Retinal pigment epithelial cell (primary cell): ENCODE measurements around the gene CLDN20.

ENCODE experiments used
- DNase-seq: peaks from one replicate; pipeline ENCODE4 v3.0.0-alpha.2; 2010; ENCODE audit warnings: low read depth
- H3K4me3 ChIP-seq: 2 replicates; pipeline ENCODE4 v1.5.1; 2011; ENCODE audit warnings: mild to moderate bottlenecking, low read length, control low read depth, moderate library complexity
- TF ChIP-seq, protein P1 (sequence below): conservative IDR thresholded peaks from 2 replicates; pipeline ENCODE4 v1.5.1; 2011; ENCODE audit warnings: low read depth, low read length, control low read depth, inconsistent platforms

Gene CLDN20

DNA sequence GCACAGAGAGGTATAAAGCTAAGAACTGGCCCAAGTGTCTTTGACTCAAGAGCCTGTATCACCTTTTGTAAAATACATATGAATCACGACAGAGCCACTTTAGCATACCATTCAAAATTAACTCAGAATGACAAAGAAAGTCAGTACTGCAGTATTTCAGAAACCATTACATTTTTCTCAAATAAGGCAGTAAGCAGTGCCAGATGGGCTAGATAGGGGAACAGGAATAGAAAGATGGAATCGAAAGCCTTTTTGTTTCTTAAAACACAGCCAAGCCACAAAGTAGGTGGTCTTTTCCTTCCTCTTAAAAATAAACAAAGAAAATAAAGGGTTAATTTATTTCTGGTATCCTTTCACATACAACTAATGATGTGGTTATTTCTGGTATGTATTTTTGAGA lies 10.3 kb downstream of the CLDN20 start:
- no peak overlapping the region for H3K4me3 ChIP-seq
- TF ChIP-seq, protein P1, sequence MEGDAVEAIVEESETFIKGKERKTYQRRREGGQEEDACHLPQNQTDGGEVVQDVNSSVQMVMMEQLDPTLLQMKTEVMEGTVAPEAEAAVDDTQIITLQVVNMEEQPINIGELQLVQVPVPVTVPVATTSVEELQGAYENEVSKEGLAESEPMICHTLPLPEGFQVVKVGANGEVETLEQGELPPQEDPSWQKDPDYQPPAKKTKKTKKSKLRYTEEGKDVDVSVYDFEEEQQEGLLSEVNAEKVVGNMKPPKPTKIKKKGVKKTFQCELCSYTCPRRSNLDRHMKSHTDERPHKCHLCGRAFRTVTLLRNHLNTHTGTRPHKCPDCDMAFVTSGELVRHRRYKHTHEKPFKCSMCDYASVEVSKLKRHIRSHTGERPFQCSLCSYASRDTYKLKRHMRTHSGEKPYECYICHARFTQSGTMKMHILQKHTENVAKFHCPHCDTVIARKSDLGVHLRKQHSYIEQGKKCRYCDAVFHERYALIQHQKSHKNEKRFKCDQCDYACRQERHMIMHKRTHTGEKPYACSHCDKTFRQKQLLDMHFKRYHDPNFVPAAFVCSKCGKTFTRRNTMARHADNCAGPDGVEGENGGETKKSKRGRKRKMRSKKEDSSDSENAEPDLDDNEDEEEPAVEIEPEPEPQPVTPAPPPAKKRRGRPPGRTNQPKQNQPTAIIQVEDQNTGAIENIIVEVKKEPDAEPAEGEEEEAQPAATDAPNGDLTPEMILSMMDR, result no peak
- no peak for DNase-seq

DNA sequence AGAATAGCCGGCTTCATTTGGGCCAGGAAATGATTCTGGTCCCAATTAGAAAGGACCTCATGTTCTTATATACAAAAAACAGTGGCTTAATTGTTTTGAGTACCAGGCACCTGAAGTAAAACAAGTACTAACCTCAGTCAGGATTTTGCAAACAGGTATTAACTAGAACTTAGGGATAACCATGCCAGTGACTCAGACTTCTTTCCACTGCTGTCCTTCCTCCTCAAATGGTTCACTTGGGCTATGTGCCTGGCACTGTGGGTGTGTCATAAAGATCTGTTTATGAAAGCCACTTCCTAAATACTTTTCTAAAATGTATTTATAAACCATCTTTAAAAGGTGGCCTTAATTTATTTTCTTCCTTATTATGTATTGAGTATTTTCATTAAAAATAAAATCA lies 10.7 kb downstream of the CLDN20 start:
- DNase-seq, result peak; percentile 51
- TF ChIP-seq, protein P1, result no peak
- no peak overlapping the region for H3K4me3 ChIP-seq

DNA sequence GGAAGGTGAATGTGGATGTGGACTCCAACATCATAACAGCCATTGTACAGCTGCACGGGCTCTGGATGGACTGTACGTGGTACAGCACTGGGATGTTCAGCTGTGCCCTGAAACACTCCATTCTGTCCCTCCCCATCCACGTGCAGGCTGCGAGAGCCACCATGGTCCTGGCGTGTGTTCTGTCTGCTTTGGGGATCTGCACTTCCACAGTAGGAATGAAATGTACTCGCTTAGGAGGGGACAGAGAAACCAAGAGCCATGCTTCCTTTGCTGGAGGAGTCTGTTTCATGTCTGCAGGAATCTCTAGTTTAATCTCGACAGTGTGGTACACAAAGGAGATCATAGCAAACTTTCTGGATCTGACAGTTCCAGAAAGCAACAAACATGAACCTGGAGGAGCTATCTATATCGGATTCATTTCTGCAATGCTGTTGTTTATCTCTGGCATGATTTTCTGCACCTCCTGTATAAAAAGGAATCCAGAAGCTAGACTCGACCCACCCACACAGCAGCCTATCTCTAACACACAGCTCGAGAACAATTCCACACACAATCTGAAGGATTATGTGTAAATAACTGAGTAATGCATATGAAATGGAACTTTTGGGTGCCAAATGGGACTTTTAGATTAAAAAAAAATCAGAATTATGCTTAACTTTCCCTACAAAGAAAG lies 12.1 kb downstream of the CLDN20 start:
- TF ChIP-seq, protein P1, result no peak
- DNase-seq, result no peak
- H3K4me3 ChIP-seq, result no peak overlapping the region

DNA sequence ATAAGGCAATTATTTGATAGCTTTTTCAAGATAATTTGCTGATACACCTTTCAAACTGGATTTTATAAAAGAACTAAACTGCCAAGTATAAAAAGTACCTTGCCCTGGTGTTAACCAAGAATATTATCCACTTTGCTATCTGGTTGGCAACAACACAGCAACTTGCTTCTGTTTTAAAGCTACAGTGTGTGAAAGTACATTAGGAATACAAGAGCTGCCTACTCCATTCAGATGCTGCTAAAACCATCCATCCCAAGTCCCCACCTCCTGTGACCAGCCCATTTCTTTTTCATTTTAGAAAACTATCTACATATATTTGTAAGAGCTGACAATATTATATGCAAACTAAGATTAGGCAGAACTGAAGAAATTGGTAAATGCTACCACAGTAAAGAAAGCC lies 12.8 kb downstream of the CLDN20 start:
- no peak for DNase-seq
- no peak overlapping the region for H3K4me3 ChIP-seq
- TF ChIP-seq, protein P1, result no peak

DNA sequence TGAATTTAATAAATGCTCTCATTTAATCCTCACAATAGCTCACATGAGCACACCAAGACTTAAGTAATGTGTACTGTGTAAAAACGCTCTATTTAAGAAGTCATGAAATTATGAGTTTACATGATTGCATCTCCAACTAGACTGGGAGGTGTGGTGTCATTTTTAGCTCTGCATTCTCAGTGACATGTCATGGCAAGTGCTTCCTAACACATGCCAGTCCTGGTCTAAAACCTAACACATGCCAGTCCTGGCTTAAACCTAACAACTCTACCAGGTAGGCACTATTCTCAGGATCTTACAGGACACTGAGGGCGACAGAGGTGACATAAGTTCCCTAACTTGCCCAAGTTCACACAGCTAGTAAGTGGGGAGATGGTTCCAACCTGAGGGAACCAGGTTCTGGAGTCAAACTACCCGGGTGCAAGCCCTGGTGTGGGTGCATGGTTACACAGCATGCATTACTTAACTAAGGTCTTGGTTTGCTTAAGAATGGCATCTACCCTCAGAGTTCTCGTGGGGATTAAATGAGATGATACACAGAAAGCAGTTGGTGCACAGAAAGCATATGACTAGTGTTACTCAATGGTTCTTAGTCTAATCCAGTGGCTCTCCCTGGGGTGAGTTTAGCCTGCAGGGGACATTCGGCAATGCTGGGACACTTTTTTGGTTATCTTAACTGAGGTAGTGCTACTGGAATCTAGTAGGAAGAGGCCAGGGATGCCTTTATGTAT lies 14.7 kb downstream of the CLDN20 start:
- TF ChIP-seq, protein P1, result no peak
- no peak overlapping the region for H3K4me3 ChIP-seq
- DNase-seq, result no peak

DNA sequence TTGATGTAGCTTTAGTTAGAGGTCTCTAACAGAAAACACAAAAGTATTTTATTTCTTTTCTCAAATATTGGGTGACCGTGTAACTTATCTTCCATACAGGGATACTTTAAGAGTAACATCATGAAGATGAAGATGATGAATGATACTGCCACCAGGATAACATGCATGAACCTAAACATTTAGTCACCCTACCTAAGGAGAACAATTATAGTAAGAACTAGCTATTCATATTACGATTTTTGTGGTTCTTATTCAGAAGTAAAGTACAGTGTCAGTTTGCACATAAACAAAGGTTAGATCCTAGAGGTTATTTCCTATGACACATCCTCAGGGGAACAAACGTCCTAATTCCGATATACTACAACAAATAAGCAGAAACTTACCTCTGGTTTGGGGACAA lies 21.0 kb downstream of the CLDN20 start:
- TF ChIP-seq, protein P1, result no peak
- no peak for DNase-seq
- no peak overlapping the region for H3K4me3 ChIP-seq

DNA sequence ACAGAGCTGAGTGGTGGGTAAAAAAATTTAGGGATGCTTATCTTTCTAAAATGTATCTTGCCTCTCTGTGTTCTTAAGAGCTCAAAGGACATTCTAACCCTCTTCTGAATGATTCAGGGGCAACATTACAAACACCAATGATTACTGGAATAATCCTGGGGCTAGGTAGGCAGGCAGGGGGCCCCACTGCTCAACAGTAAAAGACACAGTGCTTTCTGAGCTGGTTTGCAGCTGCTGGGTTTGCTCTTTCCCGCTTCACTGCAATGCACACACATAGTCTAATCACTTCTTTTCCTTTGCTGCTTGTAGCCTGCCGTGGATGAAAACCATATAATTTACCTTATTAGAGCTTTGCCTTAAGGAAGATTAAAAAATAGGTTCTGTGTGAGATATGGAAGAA lies 23.9 kb downstream of the CLDN20 start:
- DNase-seq, result no peak
- TF ChIP-seq, protein P1, result peak; percentile 10
- H3K4me3 ChIP-seq, result no peak overlapping the region
